Tibial nerve (tissue), 4 donors: ENCODE measurements around the gene RALGAPB. TPM values are rescaled to one million over a fixed set of nuclear protein-coding genes. Genes with fewer than 3 reads are reported as not detected.

Experiments
- DNase-seq, 2 donors: peaks; one replicate each; pipeline ENCODE4 v3.0.0-alpha.2; 2019; ENCODE audit warnings: low spot score in 2 of 2
- H3K27ac ChIP-seq, 4 donors: fragments of 200-600 bp; sonication (generic) in 3 of 4; one replicate each; pipeline ENCODE4 v1.5.1; 2017 to 2019; ENCODE audit warnings: mild to moderate bottlenecking in 1 of 4
- H3K27me3 ChIP-seq, 2 donors: fragments of 200-600 bp; sonication (generic) in 1 of 2; one replicate each; pipeline versions ENCODE4 v1.5.1 to v1.6.0; 2017 to 2019
- H3K36me3 ChIP-seq, 3 donors: fragments of 200-600 bp; sonication (generic); one replicate each; pipeline ENCODE4 v1.5.1; 2018 to 2019
- H3K4me1 ChIP-seq, 4 donors: fragments of 200-600 bp; sonication (generic) in 3 of 4; one replicate each; pipeline ENCODE4 v1.5.1; 2017 to 2019
- H3K4me3 ChIP-seq, 4 donors: fragments of 200-600 bp; sonication (generic) in 3 of 4; one replicate each; pipeline ENCODE4 v1.5.1; 2017 to 2019; ENCODE audit warnings: mild to moderate bottlenecking in 1 of 4, moderate library complexity in 1 of 4
- H3K9me3 ChIP-seq, 4 donors: fragments of 200-600 bp; sonication (generic) in 3 of 4; one replicate each; pipeline ENCODE4 v1.5.1; 2017 to 2019
- EP300 ChIP-seq, 2 donors: sonication (generic); formaldehyde crosslinking; IDR thresholded peaks; one replicate each; pipeline ENCODE4 v1.6.1; 2017; ENCODE audit warnings: antibody characterized with exemption in 2 of 2, mild to moderate bottlenecking in 1 of 2
- POLR2A ChIP-seq, 2 donors: fragments of 450-650 bp; IDR thresholded peaks; one replicate each; pipeline ENCODE4 v1.6.1; 2017; ENCODE audit warnings: antibody characterized with exemption in 2 of 2, mild to moderate bottlenecking in 2 of 2, moderate library complexity in 2 of 2
- WGBS, 2 donors: methylation state at CpG; one replicate each; pipeline ENCODE4 v1.1.5; 2018; 5-methylcytosine and 5-hydroxymethylcytosine counted together
- total RNA-seq, 4 donors: library from RNA; depleted of rRNA; stranded (reverse); fragments of >200 nt; gene quantifications; one replicate each; pipeline ENCODE4 v1.1.0, GENCODE V29; 2016
- TF ChIP-seq, protein P1 (sequence below), 5 experiments: fragments of 200-600 bp in 3 of 5; fragments of 450-650 bp in 2 of 5; sonication (generic) in 3 of 5; IDR thresholded peaks; one replicate each; pipeline ENCODE4 v1.5.1; 2016 to 2019; ENCODE audit warnings: antibody characterized with exemption in 5 of 5, mild to moderate bottlenecking in 3 of 5, moderate library complexity in 2 of 5

Gene RALGAPB
- total RNA-seq, 4 donors from 2014 or later: 33.9 to 45.9 (median 44.3) TPM

DNA sequence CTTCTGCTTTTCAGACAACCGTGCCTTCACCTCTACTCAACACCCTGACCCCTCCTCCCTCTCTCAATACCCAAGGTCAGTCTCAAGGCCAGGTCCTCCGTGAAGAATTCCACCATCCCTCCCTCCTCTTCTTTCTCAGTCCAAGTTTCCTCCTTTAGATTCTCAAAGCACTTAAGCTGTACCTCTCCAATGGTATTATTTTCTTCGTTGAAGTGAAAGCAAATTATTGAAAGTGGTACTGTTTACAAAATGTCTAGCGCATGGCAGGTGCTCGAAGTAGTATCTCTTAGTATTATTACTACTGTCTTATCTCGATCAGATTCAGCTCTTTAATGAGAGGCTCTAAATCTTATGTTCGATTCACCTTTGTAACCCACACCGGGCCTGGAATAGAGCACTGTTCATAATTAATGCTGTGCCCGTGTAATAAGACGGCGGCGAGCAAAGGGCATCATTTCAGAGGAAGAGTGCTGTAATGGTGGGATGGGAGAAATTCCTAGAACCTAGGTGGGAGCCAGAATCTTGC lies 593 bp upstream of the RALGAPB start:
- 22 to 27% methylated on average over 12 of the region's 12 CpGs for WGBS, 2 donors
- Histone ChIP-seq H3K4me1 (peaks cover 0 to 44% (median 15%) of the 10 kb centered on the region in 4 donors), H3K36me3 (no peaks in the 10 kb centered on the region), H3K27me3 (no peaks in the 10 kb centered on the region), H3K4me3 (peak overlapping the region; percentile 61 to 91 (median 79)), H3K27ac (peak overlapping the region; percentile 64 to 91 (median 84)), H3K9me3 (no peaks in the 10 kb centered on the region)
- no peak for DNase-seq
- TF ChIP-seq POLR2A (IDR thresholded peaks at IDR 0.05) (no peak), EP300 (IDR thresholded peaks at IDR 0.05) (no peak)
- TF ChIP-seq, protein P1, sequence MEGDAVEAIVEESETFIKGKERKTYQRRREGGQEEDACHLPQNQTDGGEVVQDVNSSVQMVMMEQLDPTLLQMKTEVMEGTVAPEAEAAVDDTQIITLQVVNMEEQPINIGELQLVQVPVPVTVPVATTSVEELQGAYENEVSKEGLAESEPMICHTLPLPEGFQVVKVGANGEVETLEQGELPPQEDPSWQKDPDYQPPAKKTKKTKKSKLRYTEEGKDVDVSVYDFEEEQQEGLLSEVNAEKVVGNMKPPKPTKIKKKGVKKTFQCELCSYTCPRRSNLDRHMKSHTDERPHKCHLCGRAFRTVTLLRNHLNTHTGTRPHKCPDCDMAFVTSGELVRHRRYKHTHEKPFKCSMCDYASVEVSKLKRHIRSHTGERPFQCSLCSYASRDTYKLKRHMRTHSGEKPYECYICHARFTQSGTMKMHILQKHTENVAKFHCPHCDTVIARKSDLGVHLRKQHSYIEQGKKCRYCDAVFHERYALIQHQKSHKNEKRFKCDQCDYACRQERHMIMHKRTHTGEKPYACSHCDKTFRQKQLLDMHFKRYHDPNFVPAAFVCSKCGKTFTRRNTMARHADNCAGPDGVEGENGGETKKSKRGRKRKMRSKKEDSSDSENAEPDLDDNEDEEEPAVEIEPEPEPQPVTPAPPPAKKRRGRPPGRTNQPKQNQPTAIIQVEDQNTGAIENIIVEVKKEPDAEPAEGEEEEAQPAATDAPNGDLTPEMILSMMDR (IDR thresholded peaks at IDR 0.05): no peak

DNA sequence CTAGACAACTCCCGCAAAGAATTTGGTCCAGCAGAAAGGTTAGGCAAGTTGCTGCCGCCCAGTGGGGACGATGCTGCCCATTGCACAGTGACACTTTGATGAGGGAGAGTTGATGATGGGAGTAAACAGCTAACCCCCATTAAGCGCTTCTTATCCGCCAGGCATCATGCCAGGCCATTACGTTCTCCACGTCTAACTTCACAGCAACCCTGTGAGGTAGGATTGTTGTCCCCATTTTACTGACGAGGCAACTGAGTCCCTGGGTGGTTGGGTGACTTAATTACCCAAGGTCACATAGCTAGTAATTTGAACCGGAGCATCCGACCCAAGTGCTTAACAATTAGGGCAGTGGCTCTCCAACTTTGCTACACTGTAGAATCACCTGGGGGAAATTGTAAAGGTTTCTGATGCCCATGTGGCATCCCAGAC lies 738 bp downstream of the RALGAPB start:
- no peak for DNase-seq
- WGBS, 2 donors: 10 to 14% methylated on average over 8 to 10 of the region's 10 CpGs

DNA sequence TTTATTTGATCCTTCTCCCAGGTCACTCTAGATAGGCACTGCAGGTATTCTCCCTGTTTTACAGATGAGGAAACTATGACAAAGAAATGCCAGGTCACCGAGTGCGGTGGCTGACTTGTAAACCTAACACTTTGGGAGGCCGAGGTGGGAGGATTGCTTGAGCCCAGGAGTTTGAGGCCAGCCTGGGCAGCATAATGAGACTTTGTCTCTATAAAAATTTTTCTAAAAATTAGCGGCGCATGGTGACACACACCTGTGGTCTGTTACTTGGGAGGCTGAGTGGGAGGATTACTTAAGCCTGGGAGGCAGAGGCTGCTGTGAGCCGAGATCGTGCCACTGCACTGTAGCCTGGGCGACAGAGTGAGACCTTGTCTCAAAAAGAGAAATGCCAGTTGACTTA lies 5.1 kb downstream of the RALGAPB start:
- TF ChIP-seq, protein P1 (IDR thresholded peaks at IDR 0.05): no peak
- TF ChIP-seq EP300 (IDR thresholded peaks at IDR 0.05): no peak
- no peak for TF ChIP-seq POLR2A (IDR thresholded peaks at IDR 0.05)
- H3K27me3 ChIP-seq: no peaks in the 10 kb centered on the region
- WGBS, 2 donors: 94 to 96% methylated on average over 8 of the region's 8 CpGs

More for the DNA sequence above, 738 bp downstream of the RALGAPB start:
- TF ChIP-seq, protein P1 (IDR thresholded peaks at IDR 0.05): no peak
- no peak for TF ChIP-seq POLR2A (IDR thresholded peaks at IDR 0.05)
- no peak for TF ChIP-seq EP300 (IDR thresholded peaks at IDR 0.05)
- no peaks in the 10 kb centered on the region for H3K27me3 ChIP-seq
- no peaks in the 10 kb centered on the region for H3K9me3 ChIP-seq
- H3K4me3 ChIP-seq: peak overlapping the region; percentile 61 to 91 (median 79)
- H3K4me1 ChIP-seq: peaks cover 0 to 44% (median 15%) of the 10 kb centered on the region in 4 donors
- H3K27ac ChIP-seq: peak overlapping the region; percentile 64 to 86 (median 82)
- H3K36me3 ChIP-seq: no peaks in the 10 kb centered on the region

DNA sequence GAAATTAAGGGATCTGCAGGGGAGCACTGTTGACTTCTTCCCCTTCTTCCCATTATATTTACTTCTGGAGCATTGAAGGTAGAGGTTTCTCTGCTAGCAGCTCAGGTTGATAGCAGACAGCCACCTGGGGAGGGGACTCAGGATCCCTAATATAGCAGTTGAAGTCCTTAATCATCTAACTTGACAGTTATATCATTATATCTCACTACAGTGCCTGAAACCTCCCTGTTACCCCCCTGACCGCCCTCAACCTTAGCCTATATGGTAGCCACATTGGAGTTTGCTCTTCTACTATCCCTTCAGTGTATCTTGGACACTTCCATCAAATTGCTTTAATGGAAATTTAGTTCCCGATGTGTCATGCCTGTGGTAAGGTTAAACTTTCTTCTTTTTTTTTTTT lies 7.0 kb downstream of the RALGAPB start:
- no peak overlapping the region for H3K27ac ChIP-seq
- no peak for DNase-seq
- WGBS, 2 donors: 90 to 96% methylated on average over 2 of the region's 2 CpGs
- TF ChIP-seq, protein P1 (IDR thresholded peaks at IDR 0.05): no peak
- TF ChIP-seq POLR2A (IDR thresholded peaks at IDR 0.05) (no peak), EP300 (IDR thresholded peaks at IDR 0.05) (no peak)
- no peaks in the 10 kb centered on the region for H3K9me3 ChIP-seq
- no peaks in the 10 kb centered on the region for H3K27me3 ChIP-seq
- H3K36me3 ChIP-seq: no peaks in the 10 kb centered on the region
- no peak overlapping the region for H3K4me3 ChIP-seq
- H3K4me1 ChIP-seq: peaks cover 0 to 19% (median 2%) of the 10 kb centered on the region in 4 donors

More for the DNA sequence above, 5.1 kb downstream of the RALGAPB start:
- Histone ChIP-seq H3K9me3 (no peaks in the 10 kb centered on the region), H3K4me3 (no peak overlapping the region), H3K4me1 (peaks cover 0 to 34% (median 15%) of the 10 kb centered on the region in 4 donors), H3K36me3 (no peaks in the 10 kb centered on the region), H3K27ac (no peak overlapping the region)
- DNase-seq: no peak

DNA sequence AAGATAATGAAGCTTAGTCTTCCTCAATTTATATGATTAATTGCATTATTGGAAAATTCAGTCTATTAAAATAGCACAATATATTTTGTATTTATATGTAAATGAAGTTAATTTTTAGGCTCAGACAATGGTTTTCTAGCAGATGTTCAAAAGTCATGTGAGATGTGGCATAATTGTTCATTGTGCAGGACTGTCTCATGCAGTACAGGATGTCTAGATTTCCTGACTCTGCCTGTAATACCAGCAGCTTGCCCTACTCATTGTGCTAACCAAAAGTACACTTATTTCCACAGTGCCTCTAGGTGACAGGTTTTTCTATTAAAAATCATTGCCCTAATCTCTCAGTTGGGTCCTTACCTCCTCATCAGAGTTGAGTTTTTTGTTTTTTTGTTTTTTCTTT lies 12.4 kb downstream of the RALGAPB start:
- H3K9me3 ChIP-seq: no peaks in the 10 kb centered on the region
- H3K4me1 ChIP-seq: no peaks in the 10 kb centered on the region
- H3K4me3 ChIP-seq: no peak overlapping the region
- peaks cover 0 to 18% (median 10%) of the 10 kb centered on the region in 3 donors for H3K36me3 ChIP-seq
- DNase-seq: no peak
- no peaks in the 10 kb centered on the region for H3K27me3 ChIP-seq
- H3K27ac ChIP-seq: no peak overlapping the region
- TF ChIP-seq EP300 (IDR thresholded peaks at IDR 0.05) (no peak), POLR2A (IDR thresholded peaks at IDR 0.05) (no peak)
- TF ChIP-seq, protein P1 (IDR thresholded peaks at IDR 0.05): no peak
